Activated T-cell treated with anti-CD3 and anti-CD28 coated beads, Interleukin-2, amount 50 U/mL, for 72 hours (primary cell): ENCODE results near the gene GIMAP4. TPM values are rescaled to one million over a fixed set of nuclear protein-coding genes. Genes with fewer than 3 reads are reported as not detected.

Source experiments
- ATAC-seq, 2 donors: fragments of 150-1000 bp; cut with Tn5 transposase; replicated peaks in 1 of 2; 2 replicates each; pipeline ENCODE4 v1.10.0; 2021; ENCODE audit warnings: moderate library complexity in 2 of 2, mild to moderate bottlenecking in 1 of 2
- DNase-seq, 2 donors: peaks; one replicate each; pipeline ENCODE4 v3.0.0; 2021 to 2022; ENCODE audit warnings: mixed read lengths in 1 of 2
- H3K27ac Mint-ChIP-seq: one replicate; pipeline ENCODE4 v1.8.0; 2022; ENCODE audit warnings: mild to moderate bottlenecking, moderate library complexity, mixed read lengths
- H3K27me3 Mint-ChIP-seq: one replicate; pipeline ENCODE4 v1.8.0; 2022; ENCODE audit warnings: low read depth, mixed read lengths
- H3K36me3 Mint-ChIP-seq, 2 donors: one replicate each; pipeline ENCODE4 v1.8.0; 2022; ENCODE audit warnings: mixed read lengths in 2 of 2, mild to moderate bottlenecking in 1 of 2; ENCODE audit not compliant: insufficient read depth in 2 of 2
- H3K4me1 Mint-ChIP-seq: one replicate; pipeline ENCODE4 v1.8.0; 2022; ENCODE audit warnings: low read depth, mixed read lengths
- H3K4me3 Mint-ChIP-seq, 2 donors: one replicate each; pipeline ENCODE4 v1.8.0; 2022; ENCODE audit warnings: mild to moderate bottlenecking in 2 of 2, mixed read lengths in 2 of 2, moderate library complexity in 2 of 2
- H3K9me3 Mint-ChIP-seq, 2 donors: one replicate each; pipeline ENCODE4 v1.8.0; 2022; ENCODE audit warnings: mixed read lengths in 2 of 2
- total RNA-seq, 2 donors: library from RNA; stranded (reverse); gene quantifications; one replicate each; pipeline ENCODE4 v1.2.3, GENCODE V29; 2022

The GIMAP4 gene
- total RNA-seq, 2 donors from 2014 or later: 114 to 156 TPM

- Mint-ChIP-seq H3K4me3 (peak overlapping the region; percentile 51 to 79), H3K27me3 (no peaks in the 10 kb centered on the region), H3K36me3 (peaks cover 3 to 13% of the 10 kb centered on the region in 2 donors), H3K9me3 (peaks cover 2 to 9% of the 10 kb centered on the region in 2 donors), H3K4me1 (peaks cover 48% of the 10 kb centered on the region), H3K27ac (peak overlapping the region; percentile 97)
- ATAC-seq: peak; percentile 81 to 85
- peak in 1 of 2 donors; percentile 14 for DNase-seq
These were observed 53.6 kb downstream of the GIMAP4 start for GRCh38 chr7:150620617-150621371.

GRCh38 chr7:150621376-150621775 is 54.2 kb downstream of the GIMAP4 start:
- peak overlapping the region; percentile 97 for H3K27ac Mint-ChIP-seq
- no peaks in the 10 kb centered on the region for H3K27me3 Mint-ChIP-seq
- peak overlapping the region; percentile 51 to 79 for H3K4me3 Mint-ChIP-seq
- H3K36me3 Mint-ChIP-seq: peaks cover 3 to 14% of the 10 kb centered on the region in 2 donors
- peak; percentile 24 to 43 for DNase-seq
- peaks cover 2 to 9% of the 10 kb centered on the region in 2 donors for H3K9me3 Mint-ChIP-seq
- H3K4me1 Mint-ChIP-seq: peaks cover 54% of the 10 kb centered on the region
- ATAC-seq: peak; percentile 70 to 79

Other genes starting within 250 kb of the GIMAP4 start
- gene LRRC61, start 244.0 kb upstream of the GIMAP4 start, total RNA-seq: 10 to 100 TPM; 37.1 to 37.3 TPM
- 10 to 100 TPM in 1 of 2 donors, 1 to 10 TPM in 1; 6.3 to 13.0 TPM for gene ACTR3C, start 243.8 kb upstream of the GIMAP4 start, total RNA-seq
- not detected for gene RARRES2, start 225.8 kb upstream of the GIMAP4 start, total RNA-seq
- gene REPIN1, start 198.6 kb upstream of the GIMAP4 start, total RNA-seq: 10 to 100 TPM; 53.6 to 73.7 TPM
- 1 to 10 TPM; 6.5 to 8.2 TPM for gene ZNF775, start 188.1 kb upstream of the GIMAP4 start, total RNA-seq
- gene GIMAP8, start 116.8 kb upstream of the GIMAP4 start, total RNA-seq: 10 to 100 TPM; 10.2 to 13.1 TPM
- 10 to 100 TPM; 45.1 to 50.7 TPM for gene GIMAP7, start 52.5 kb upstream of the GIMAP4 start, total RNA-seq
- 10 to 100 TPM; 35.1 to 41.6 TPM for gene GIMAP6, start 65.0 kb downstream of the GIMAP4 start, total RNA-seq
- 10 to 100 TPM; 47.8 to 59.4 TPM for gene GIMAP2, start 118.3 kb downstream of the GIMAP4 start, total RNA-seq
- gene GIMAP1, start 149.2 kb downstream of the GIMAP4 start, total RNA-seq: 1 to 10 TPM; 5.5 to 9.3 TPM
- 10 to 100 TPM; 43.5 to 50.5 TPM for gene GIMAP5, start 170.0 kb downstream of the GIMAP4 start, total RNA-seq
- not detected for gene TMEM176B, start 233.0 kb downstream of the GIMAP4 start, total RNA-seq
- under 1 TPM; 0.24 to 0.30 TPM for gene TMEM176A, start 233.4 kb downstream of the GIMAP4 start, total RNA-seq